A673 (cell line): ENCODE data around the gene TMEFF1.
"Not testable (repeated sequence)": the region's sequence is repeated elsewhere in the genome, so short reads cannot be mapped to it uniquely, and the experiment has no call there.

Experiments used
- CTCF ChIP-seq: fragments of 300-800, 200-600 bp; sonication (generic); conservative IDR thresholded peaks from 2 replicates; pipeline ENCODE4 v1.5.1; 2017; ENCODE audit warnings: low read depth, mild to moderate bottlenecking, antibody characterized with exemption, low read length, moderate library complexity, mixed read lengths
- EZH2 ChIP-seq: fragments of 200-600 bp; sonication (generic); IDR thresholded peaks from 2 replicates; pipeline ENCODE4 v1.6.1; 2017; ENCODE audit warnings: borderline replicate concordance, low read depth, mild to moderate bottlenecking, mixed read lengths, antibody characterized with exemption, low read length; ENCODE audit not compliant: poor library complexity, severe bottlenecking

GRCh38 chr9:100507350-100507749 is 34.4 kb downstream of the TMEFF1 start:
- not testable (repeated sequence) for TF ChIP-seq CTCF, EZH2
